Cardiac fibroblast (primary cell): ENCODE results near the gene FRMD1.
A peak's percentile ranks its signal among the peaks of the same experiment; 100 is the strongest.
"Not testable (repeated sequence)": the region's sequence is repeated elsewhere in the genome, so short reads cannot be mapped to it uniquely, and the experiment has no call there.

ENCODE experiments used
- DNase-seq, 2 donors: peaks; one replicate each; pipeline versions ENCODE4 v3.0.0 to v3.0.0-alpha.2; 2010; ENCODE audit warnings: low read depth in 2 of 2
- H3K4me3 ChIP-seq, 2 donors: replicated peaks in 1 of 2; 1 replicate in 1 of 2; 2 replicates in 1 of 2; pipeline ENCODE4 v1.5.1; 2011; ENCODE audit warnings: low read depth in 2 of 2, low read length in 2 of 2, mild to moderate bottlenecking in 2 of 2, moderate library complexity in 1 of 2
- CTCF ChIP-seq: IDR thresholded peaks from one replicate; pipeline ENCODE4 v1.5.1; 2011; ENCODE audit warnings: low read depth, mild to moderate bottlenecking, low read length, inconsistent platforms

Gene FRMD1

GRCh38 chr6:168081858-168082546, 3.0 kb upstream of the FRMD1 start:
- H3K4me3 ChIP-seq, result no peak overlapping the region
- no peak for DNase-seq
- no peak for TF ChIP-seq CTCF

GRCh38 chr6:168080393-168081077, 1.5 kb upstream of the FRMD1 start:
- TF ChIP-seq CTCF, result no peak
- no peak for DNase-seq
- H3K4me3 ChIP-seq, result no peak overlapping the region

GRCh38 chr6:168078175-168078942, 653 bp downstream of the FRMD1 start:
- peak in 1 of 2 donors; percentile 11 for DNase-seq
- no peak overlapping the region for H3K4me3 ChIP-seq
- no peak for TF ChIP-seq CTCF

GRCh38 chr6:168077401-168077800, 1.6 kb downstream of the FRMD1 start:
- H3K4me3 ChIP-seq, result not testable (repeated sequence)

GRCh38 chr6:168075787-168076202, 3.2 kb downstream of the FRMD1 start:
- H3K4me3 ChIP-seq, result no peak overlapping the region
- no peak for DNase-seq
- TF ChIP-seq CTCF, result no peak

More at GRCh38 chr6:168077401-168077800, 1.6 kb downstream of the FRMD1 start:
- DNase-seq, result not testable (repeated sequence)

GRCh38 chr6:168075216-168075615, 3.8 kb downstream of the FRMD1 start:
- no peak for TF ChIP-seq CTCF
- H3K4me3 ChIP-seq, result no peak overlapping the region

More at GRCh38 chr6:168075216-168075615, 3.8 kb downstream of the FRMD1 start:
- no peak for DNase-seq
